Measurements from ENCODE around the gene CFAP141.
A peak's percentile ranks its signal among the peaks of the same experiment; 100 is the strongest.

The CFAP141 gene

GRCh38 chr1:154208677-154209388 lies 2.7 kb upstream of the CFAP141 start:
- no peak for DNase-seq (ENCODE audit: low read depth in 2 of 3, low spot score in 1 of 3)

GRCh38 chr1:154207262-154207661 lies 1.1 kb upstream of the CFAP141 start:
- DNase-seq (ENCODE audit: low read depth in 2 of 3, low spot score in 1 of 3): no peak

- DNase-seq (ENCODE audit: low read depth in 2 of 3, low spot score in 1 of 3): peak in 2 of 3 donors; percentile 28 to 31
Measured at GRCh38 chr1:154205778-154206177, 355 bp downstream of the CFAP141 start.

- DNase-seq (ENCODE audit: low read depth in 2 of 3, low spot score in 1 of 3): no peak
Measured at GRCh38 chr1:154199563-154199879, 6.6 kb downstream of the CFAP141 start.

GRCh38 chr1:154198756-154199562 lies 7.2 kb downstream of the CFAP141 start:
- DNase-seq (ENCODE audit: low read depth in 2 of 3, low spot score in 1 of 3): peak in 1 of 3 donors; percentile 63

GRCh38 chr1:154193821-154194220 lies 12.3 kb downstream of the CFAP141 start:
- no peak for DNase-seq (ENCODE audit: low read depth in 2 of 3, low spot score in 1 of 3)

- DNase-seq (ENCODE audit: low read depth in 2 of 3, low spot score in 1 of 3): no peak
Measured at GRCh38 chr1:154192476-154192875, 13.7 kb downstream of the CFAP141 start.

GRCh38 chr1:154191990-154192461 lies 14.1 kb downstream of the CFAP141 start, which contains the start of gene TPM3:
TSS of gene TPM3 (minus strand) at chr1:154192100. CDS start at chr1:154192018, 82 bp downstream.
- no peak for DNase-seq (ENCODE audit: low read depth in 2 of 3, low spot score in 1 of 3)

- no peak for DNase-seq (ENCODE audit: low read depth in 2 of 3, low spot score in 1 of 3)
Measured at GRCh38 chr1:154190550-154190949, 15.6 kb downstream of the CFAP141 start.

- DNase-seq (ENCODE audit: low read depth in 2 of 3, low spot score in 1 of 3): no peak
Measured at GRCh38 chr1:154186852-154187501, 19.2 kb downstream of the CFAP141 start.

GRCh38 chr1:154186177-154186576 lies 20.0 kb downstream of the CFAP141 start:
- DNase-seq (ENCODE audit: low read depth in 2 of 3, low spot score in 1 of 3): peak; percentile 60 to 72 (median 66)

- DNase-seq (ENCODE audit: low read depth in 2 of 3, low spot score in 1 of 3): peak; percentile 94 to 96 (median 95)
Measured at GRCh38 chr1:154183046-154183915, 22.9 kb downstream of the CFAP141 start.

GRCh38 chr1:154182344-154183045 lies 23.6 kb downstream of the CFAP141 start:
- peak; percentile 67 to 83 (median 80) for DNase-seq (ENCODE audit: low read depth in 2 of 3, low spot score in 1 of 3)

- DNase-seq (ENCODE audit: low read depth in 2 of 3, low spot score in 1 of 3): no peak
Measured at GRCh38 chr1:154181944-154182343, 24.2 kb downstream of the CFAP141 start.

GRCh38 chr1:154179946-154180687 lies 26.0 kb downstream of the CFAP141 start:
- no peak for DNase-seq (ENCODE audit: low read depth in 2 of 3, low spot score in 1 of 3)

- no peak for DNase-seq (ENCODE audit: low read depth in 2 of 3, low spot score in 1 of 3)
Measured at GRCh38 chr1:154178911-154179811, 27.0 kb downstream of the CFAP141 start.

- DNase-seq (ENCODE audit: low read depth in 2 of 3, low spot score in 1 of 3): no peak
Measured at GRCh38 chr1:154178013-154178412, 28.1 kb downstream of the CFAP141 start.

GRCh38 chr1:154176337-154176736 lies 29.8 kb downstream of the CFAP141 start:
- DNase-seq (ENCODE audit: low read depth in 2 of 3, low spot score in 1 of 3): no peak
